HepG2 (cell line): ENCODE data around the gene ACTN4. TPM values are rescaled to one million over a fixed set of nuclear protein-coding genes. Genes with fewer than 3 reads are reported as not detected.
A peak's percentile ranks its signal among the peaks of the same experiment; 100 is the strongest.

Experiments used
- ATAC-seq: fragments of 200-7000 bp; cut with Tn5 transposase; 3 replicates; pipeline ENCODE4 v1.9.1; 2020; ENCODE audit warnings: mild to moderate bottlenecking, moderate library complexity
- BruUV-seq: library from RNA; stranded (reverse); fragments of 400-500 nt; replicated peaks from 2 replicates; lab custom pipeline; 2021; lab: Mats Ljungman, UMichigan
- CTCF ChIA-PET: fragments of 300-600 bp; formaldehyde crosslinking; extraction: SDS; loops from one replicate; lab custom pipeline; 2021; ENCODE audit warnings: low total read pairs, inconsistent platforms, low intra/inter-chr PET ratio; lab: Yijun Ruan, JAX
- POLR2A ChIA-PET: fragments of 350-600 bp; sonication (Branson Sonifier 250); formaldehyde crosslinking; loops from one replicate; lab custom pipeline; 2020; ENCODE audit warnings: antibody characterized with exemption, inconsistent platforms; lab: Yijun Ruan, JAX
- DNase-seq: peaks from one replicate; pipeline ENCODE4 v3.0.0-alpha.2; 2015; ENCODE audit warnings: low spot score
- FAIRE-seq: peaks from 3 replicates; lab custom pipeline; 2011; peaks lifted over from hg19 to GRCh38; lab: Jason Lieb, UNC
- H2AFZ ChIP-seq: one replicate; pipeline ENCODE4 v1.6.1; 2011; ENCODE audit warnings: low read length, inconsistent platforms
- H3K27ac ChIP-seq: fragments of 300-600 bp; 3 replicates; pipeline ENCODE4 v1.8.0; 2011; ENCODE audit warnings: mixed run types, mild to moderate bottlenecking, mixed read lengths, low read length, inconsistent platforms; ENCODE audit not compliant: insufficient read depth; ENCODE audit errors: extremely low read length
- H3K27me3 ChIP-seq, 2 experiments: fragments of 200-600 bp in 1 of 2; 2 replicates in 1 of 2; 3 replicates in 1 of 2; pipeline versions ENCODE4 v1.6.0 to v1.8.0; 2011; ENCODE audit warnings: low read length in 2 of 2, mild to moderate bottlenecking in 2 of 2, moderate library complexity in 2 of 2, inconsistent platforms in 1 of 2; ENCODE audit not compliant: insufficient read depth in 2 of 2, control insufficient read depth in 1 of 2
- H3K36me3 ChIP-seq, 2 experiments: fragments of 200-600 bp in 1 of 2; replicated peaks in 1 of 2; 2 replicates in 1 of 2; 3 replicates in 1 of 2; pipeline versions ENCODE4 v1.5.1 to v1.8.0; 2011; ENCODE audit warnings: low read length in 2 of 2, inconsistent platforms in 1 of 2; ENCODE audit not compliant: insufficient read depth in 2 of 2, control insufficient read depth in 1 of 2
- H3K4me1 ChIP-seq: 2 replicates; pipeline ENCODE4 v1.5.1; 2012; ENCODE audit warnings: low read length, inconsistent platforms; ENCODE audit not compliant: insufficient read depth
- H3K4me2 ChIP-seq: 2 replicates; pipeline ENCODE4 v1.6.0; 2011; ENCODE audit warnings: low read depth, low read length, inconsistent platforms
- H3K4me3 ChIP-seq, 3 experiments: fragments of 200-600 bp in 1 of 3; sonication (generic), shearing (Covaris generic) in 1 of 3; replicated peaks in 1 of 3; 2 replicates each; pipeline ENCODE4 v1.5.1; 2011 to 2016; ENCODE audit warnings: low read length in 3 of 3, inconsistent platforms in 2 of 3, low read depth in 2 of 3, mild to moderate bottlenecking in 2 of 3, control low read depth in 1 of 3, mixed read lengths in 1 of 3; ENCODE audit not compliant: insufficient read depth in 1 of 3
- H3K79me2 ChIP-seq: one replicate; pipeline ENCODE4 v1.6.1; 2011; ENCODE audit warnings: low read length, inconsistent platforms; ENCODE audit not compliant: insufficient read depth
- H3K9ac ChIP-seq: 2 replicates; pipeline ENCODE4 v1.6.0; 2011; ENCODE audit warnings: mild to moderate bottlenecking, low read depth, low read length, inconsistent platforms; ENCODE audit not compliant: insufficient read depth
- H3K9me3 ChIP-seq: 2 replicates; pipeline ENCODE4 v1.5.1; 2012; ENCODE audit warnings: mild to moderate bottlenecking, low read length
- H4K20me1 ChIP-seq: 2 replicates; pipeline ENCODE4 v1.6.0; 2011; ENCODE audit warnings: inconsistent platforms, mild to moderate bottlenecking, low read length, moderate library complexity; ENCODE audit not compliant: insufficient read depth
- HDAC2 ChIP-seq: sonication (generic); formaldehyde crosslinking; IDR thresholded peaks from 2 replicates; pipeline ENCODE4 v1.4.0; 2020; ENCODE audit warnings: missing genetic modification reagents
- HMG20A ChIP-seq: IDR thresholded peaks from 2 replicates; pipeline ENCODE4 v1.6.1; 2016; ENCODE audit warnings: borderline replicate concordance
- KDM6A ChIP-seq: IDR thresholded peaks from 2 replicates; pipeline ENCODE4 v1.6.1; 2016; ENCODE audit warnings: low read depth
- MXI1 ChIP-seq: IDR thresholded peaks from 3 replicates; pipeline ENCODE4 v1.6.1; 2012; ENCODE audit warnings: low read depth, low read length, inconsistent platforms, borderline replicate concordance
- SRY ChIP-seq: sonication (generic); formaldehyde crosslinking; IDR thresholded peaks from 2 replicates; pipeline ENCODE4 v1.8.0; 2022; ENCODE audit warnings: mild to moderate bottlenecking, missing genetic modification reagents
- UBTF ChIP-seq: sonication (generic); formaldehyde crosslinking; IDR thresholded peaks from 2 replicates; pipeline ENCODE4 v1.4.0; 2020; ENCODE audit warnings: mild to moderate bottlenecking, missing genetic modification reagents
- ZBTB33 ChIP-seq: sonication (generic); formaldehyde crosslinking; IDR thresholded peaks from 2 replicates; pipeline ENCODE4 v1.4.0; 2020; ENCODE audit warnings: missing genetic modification reagents
- ZNF224 ChIP-seq: sonication (generic); formaldehyde crosslinking; IDR thresholded peaks from 2 replicates; pipeline ENCODE4 v1.5.0; 2020; ENCODE audit warnings: mild to moderate bottlenecking, missing genetic modification reagents
- WGBS: methylation state at CpG from one replicate; pipeline ENCODE4 v1.1.6; 2017; ENCODE audit warnings: low lambda C conversion rate; 5-methylcytosine and 5-hydroxymethylcytosine counted together
- in situ Hi-C: cut with HindIII; loops from 2 replicates; pipeline ENCODE4 v1.10.0; 2017; ENCODE audit warnings: low pct_unique_long_range_greater_than_20kb; ENCODE audit not compliant: extremely low pct_ligation_motif_present
- intact Hi-C: fragments of 100-400 bp; cut with micrococcal nuclease; formaldehyde crosslinking; loops from one replicate; pipeline ENCODE4 v1.10.0; 2022; ENCODE audit not compliant: unreplicated experiment
- polyA plus RNA-seq, 8 experiments: library from polyadenylated mRNA; depleted of rRNA in 3 of 8; stranded (reverse) in 7 of 8; unstranded in 1 of 8; fragments of >200 nt; fragmentation: Illumina TruSeq in 4 of 8; extraction: Trizol in 4 of 8; gene quantifications; 2 replicates each; pipeline versions ENCODE4 v1.2.1 to v1.2.3, GENCODE V29; 2011 to 2016; ENCODE audit warnings: low read depth in 4 of 8, missing spikeins in 1 of 8, mixed read lengths in 1 of 8; ENCODE audit not compliant: insufficient read depth in 1 of 8
- total RNA-seq, 5 experiments: library from RNA; depleted of rRNA; stranded (reverse); fragments of >200 nt; fragmentation: Illumina TruSeq; extraction: Trizol; gene quantifications; 2 replicates each; pipeline ENCODE4 v1.2.3, GENCODE V29; 2016; ENCODE audit warnings: low read depth in 1 of 5
- TF ChIP-seq, protein P1 (sequence below): sonication (generic); formaldehyde crosslinking; IDR thresholded peaks from 2 replicates; pipeline ENCODE4 v1.9.0; 2021; ENCODE audit warnings: mild to moderate bottlenecking, missing genetic modification reagents
- TF ChIP-seq, protein P2 (sequence below): sonication (generic); formaldehyde crosslinking; IDR thresholded peaks from 2 replicates; pipeline ENCODE4 v1.4.0; 2020; ENCODE audit warnings: mild to moderate bottlenecking, missing genetic modification reagents

The ACTN4 gene
- total and polyA plus RNA-seq, 2 of the 13 experiments (the other 11 are each of a cell fraction or from before 2014, with no cell fraction given) = 171 to 192 TPM

GRCh38 chr19:38737921-38738737 lies 90.7 kb downstream of the ACTN4 start:
- DNase-seq = no peak
- Histone ChIP-seq H2AFZ (no peak overlapping the region), H3K4me1 (peaks cover 60% of the 10 kb centered on the region), H3K27me3 (no peaks in the 10 kb centered on the region), H3K27ac (no peak overlapping the region), H4K20me1 (no peaks in the 10 kb centered on the region), H3K36me3 (no peaks in the 10 kb centered on the region), H3K9ac (no peak overlapping the region), H3K79me2 (no peaks in the 10 kb centered on the region), H3K9me3 (no peaks in the 10 kb centered on the region), H3K4me2 (0 out of 2 replicates have a peak overlapping the region, but pooled peaks have one; percentile 49), H3K4me3 (no peak overlapping the region)
- ATAC-seq = no peak
- CTCF ChIA-PET = no interaction called here
- intact Hi-C loops = no loop called here
- in situ Hi-C loops = loop anchor here (25.0 kb wide), 1 partner anchor 174 kb away; the partner anchor contains the start of gene CCER2
- BruUV-seq = no TSS peak
- no peak for FAIRE-seq
- POLR2A ChIA-PET = interaction anchor here (0.8 to 1.2 kb wide), 3 partner anchors 25 to 111 kb away, joined by 3 to 5 read pairs (median 3); partner anchors contain the start of gene ECH1
- 98% methylated on average over 21 of the region's 21 CpGs for WGBS
- TF ChIP-seq KDM6A (CRISPR knock-in tag) = no peak
- no peak for TF ChIP-seq ZNF224 (CRISPR knock-in tag)
- TF ChIP-seq, protein P1, sequence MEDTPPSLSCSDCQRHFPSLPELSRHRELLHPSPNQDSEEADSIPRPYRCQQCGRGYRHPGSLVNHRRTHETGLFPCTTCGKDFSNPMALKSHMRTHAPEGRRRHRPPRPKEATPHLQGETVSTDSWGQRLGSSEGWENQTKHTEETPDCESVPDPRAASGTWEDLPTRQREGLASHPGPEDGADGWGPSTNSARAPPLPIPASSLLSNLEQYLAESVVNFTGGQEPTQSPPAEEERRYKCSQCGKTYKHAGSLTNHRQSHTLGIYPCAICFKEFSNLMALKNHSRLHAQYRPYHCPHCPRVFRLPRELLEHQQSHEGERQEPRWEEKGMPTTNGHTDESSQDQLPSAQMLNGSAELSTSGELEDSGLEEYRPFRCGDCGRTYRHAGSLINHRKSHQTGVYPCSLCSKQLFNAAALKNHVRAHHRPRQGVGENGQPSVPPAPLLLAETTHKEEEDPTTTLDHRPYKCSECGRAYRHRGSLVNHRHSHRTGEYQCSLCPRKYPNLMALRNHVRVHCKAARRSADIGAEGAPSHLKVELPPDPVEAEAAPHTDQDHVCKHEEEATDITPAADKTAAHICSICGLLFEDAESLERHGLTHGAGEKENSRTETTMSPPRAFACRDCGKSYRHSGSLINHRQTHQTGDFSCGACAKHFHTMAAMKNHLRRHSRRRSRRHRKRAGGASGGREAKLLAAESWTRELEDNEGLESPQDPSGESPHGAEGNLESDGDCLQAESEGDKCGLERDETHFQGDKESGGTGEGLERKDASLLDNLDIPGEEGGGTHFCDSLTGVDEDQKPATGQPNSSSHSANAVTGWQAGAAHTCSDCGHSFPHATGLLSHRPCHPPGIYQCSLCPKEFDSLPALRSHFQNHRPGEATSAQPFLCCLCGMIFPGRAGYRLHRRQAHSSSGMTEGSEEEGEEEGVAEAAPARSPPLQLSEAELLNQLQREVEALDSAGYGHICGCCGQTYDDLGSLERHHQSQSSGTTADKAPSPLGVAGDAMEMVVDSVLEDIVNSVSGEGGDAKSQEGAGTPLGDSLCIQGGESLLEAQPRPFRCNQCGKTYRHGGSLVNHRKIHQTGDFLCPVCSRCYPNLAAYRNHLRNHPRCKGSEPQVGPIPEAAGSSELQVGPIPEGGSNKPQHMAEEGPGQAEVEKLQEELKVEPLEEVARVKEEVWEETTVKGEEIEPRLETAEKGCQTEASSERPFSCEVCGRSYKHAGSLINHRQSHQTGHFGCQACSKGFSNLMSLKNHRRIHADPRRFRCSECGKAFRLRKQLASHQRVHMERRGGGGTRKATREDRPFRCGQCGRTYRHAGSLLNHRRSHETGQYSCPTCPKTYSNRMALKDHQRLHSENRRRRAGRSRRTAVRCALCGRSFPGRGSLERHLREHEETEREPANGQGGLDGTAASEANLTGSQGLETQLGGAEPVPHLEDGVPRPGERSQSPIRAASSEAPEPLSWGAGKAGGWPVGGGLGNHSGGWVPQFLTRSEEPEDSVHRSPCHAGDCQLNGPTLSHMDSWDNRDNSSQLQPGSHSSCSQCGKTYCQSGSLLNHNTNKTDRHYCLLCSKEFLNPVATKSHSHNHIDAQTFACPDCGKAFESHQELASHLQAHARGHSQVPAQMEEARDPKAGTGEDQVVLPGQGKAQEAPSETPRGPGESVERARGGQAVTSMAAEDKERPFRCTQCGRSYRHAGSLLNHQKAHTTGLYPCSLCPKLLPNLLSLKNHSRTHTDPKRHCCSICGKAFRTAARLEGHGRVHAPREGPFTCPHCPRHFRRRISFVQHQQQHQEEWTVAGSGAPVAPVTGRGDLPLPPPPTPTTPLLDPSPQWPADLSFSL = no peak
- TF ChIP-seq HMG20A (CRISPR knock-in tag) = no peak
- no peak for TF ChIP-seq HDAC2 (CRISPR knock-in tag)
- 0 out of 2 replicates have a peak, but pooled peaks have one; percentile 1 for TF ChIP-seq UBTF (CRISPR knock-in tag)
- 0 out of 2 replicates have a peak, but pooled peaks have one; percentile 15 for TF ChIP-seq SRY (CRISPR knock-in tag)
- TF ChIP-seq MXI1 = no peak
- TF ChIP-seq ZBTB33 (CRISPR knock-in tag) = peak; percentile 89
- TF ChIP-seq, protein P2, sequence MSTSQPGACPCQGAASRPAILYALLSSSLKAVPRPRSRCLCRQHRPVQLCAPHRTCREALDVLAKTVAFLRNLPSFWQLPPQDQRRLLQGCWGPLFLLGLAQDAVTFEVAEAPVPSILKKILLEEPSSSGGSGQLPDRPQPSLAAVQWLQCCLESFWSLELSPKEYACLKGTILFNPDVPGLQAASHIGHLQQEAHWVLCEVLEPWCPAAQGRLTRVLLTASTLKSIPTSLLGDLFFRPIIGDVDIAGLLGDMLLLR (CRISPR knock-in tag) = no peak
